K562 treated with DMSO at 1 percent for 4 hours (cell line): ENCODE data around the gene OR2H1. TPM values are rescaled to one million over a fixed set of nuclear protein-coding genes. Genes with fewer than 3 reads are reported as not detected.

Experiments used
- total RNA-seq: library from RNA; unstranded; fragments of 300-600 nt; gene quantifications from 2 replicates; pipeline ENCODE4 v1.2.3, GENCODE V29; 2022; ENCODE audit not compliant: insufficient read depth

Gene OR2H1
- total RNA-seq = not detected in 2 replicates

GRCh38 chr6:29456971-29457370 is at the start of gene OR2H1, which contains the start of gene OR11A1:
Gene OR2H1 (plus strand): TSS chr6:29457155. CDS start chr6:29461770, 4,615 bp downstream.
Gene OR11A1 (minus strand): TSS chr6:29457071. CDS start chr6:29427641, 29,430 bp downstream.

GRCh38 chr6:29414588-29414987 is 42.4 kb upstream of the OR2H1 start, which contains the start of gene OR12D1:
Gene OR12D1 (plus strand): TSS chr6:29414928.

GRCh38 chr6:29439006-29439405 is 17.9 kb upstream of the OR2H1 start, which contains the start of gene OR10C1:
Gene OR10C1 (plus strand): TSS chr6:29439306. CDS start chr6:29440016, 710 bp downstream.

GRCh38 chr6:29487660-29488059 is 30.7 kb downstream of the OR2H1 start, which contains the start of gene MAS1L:
Gene MAS1L (minus strand): TSS chr6:29487956. CDS start chr6:29487902, 54 bp downstream.

Other genes starting within 250 kb of the OR2H1 start
- not detected in 2 replicates for gene OR14J1, start 155.5 kb upstream of the OR2H1 start, total RNA-seq
- gene OR5V1, start 88.3 kb upstream of the OR2H1 start, total RNA-seq = not detected in 2 replicates
- gene OR12D3, start 81.9 kb upstream of the OR2H1 start, total RNA-seq = not detected in 2 replicates
- not detected in 2 replicates for gene OR12D2, start 61.5 kb upstream of the OR2H1 start, total RNA-seq
- gene OR12D1, start 42.2 kb upstream of the OR2H1 start, total RNA-seq = not detected in 2 replicates
- gene OR10C1, start 17.8 kb upstream of the OR2H1 start, total RNA-seq = not detected in 2 replicates
- not detected in 2 replicates for gene OR11A1, start 84 bp upstream of the OR2H1 start, total RNA-seq
- not detected in 2 replicates for gene MAS1L, start 30.8 kb downstream of the OR2H1 start, total RNA-seq
- gene UBD, start 102.6 kb downstream of the OR2H1 start, total RNA-seq = not detected in 2 replicates
- 0.34 TPM in 1 of 2 replicates, not detected in the other for gene OR2H2, start 128.0 kb downstream of the OR2H1 start, total RNA-seq
- gene GABBR1, start 176.0 kb downstream of the OR2H1 start, total RNA-seq = 5.8 and 7.4 TPM in 2 replicates
- not detected in 2 replicates for gene MOG, start 199.9 kb downstream of the OR2H1 start, total RNA-seq
- gene ZFP57, start 224.0 kb downstream of the OR2H1 start, total RNA-seq = not detected in 2 replicates